HEK293T (cell line): ENCODE measurements around the gene FXYD6.

Source experiments
- ARNT ChIP-seq: fragments of 450-650 bp; IDR thresholded peaks from 2 replicates; pipeline ENCODE4 v1.6.1; 2017; ENCODE audit warnings: mild to moderate bottlenecking
- CTBP1 ChIP-seq: fragments of 450-650 bp; IDR thresholded peaks from 2 replicates; pipeline ENCODE4 v1.6.1; 2016; ENCODE audit warnings: borderline replicate concordance
- FOXA1 ChIP-seq: fragments of 450-650 bp; IDR thresholded peaks from 2 replicates; pipeline ENCODE4 v1.6.1; 2016; ENCODE audit warnings: mild to moderate bottlenecking
- FOXK2 ChIP-seq: fragments of 450-650 bp; IDR thresholded peaks from 2 replicates; pipeline ENCODE4 v1.6.1; 2016; ENCODE audit warnings: mild to moderate bottlenecking
- FOXM1 ChIP-seq: fragments of 450-650 bp; IDR thresholded peaks from 2 replicates; pipeline ENCODE4 v1.6.1; 2017; ENCODE audit warnings: mild to moderate bottlenecking, borderline replicate concordance
- SP1 ChIP-seq: fragments of 450-650 bp; IDR thresholded peaks from 2 replicates; pipeline ENCODE4 v1.6.1; 2017
- ZNF384 ChIP-seq: fragments of 450-650 bp; IDR thresholded peaks from 2 replicates; pipeline ENCODE4 v1.6.1; 2016

GRCh38 chr11:117830674-117831351 is 45.6 kb downstream of the FXYD6 start:
- no peak for TF ChIP-seq CTBP1
- TF ChIP-seq ARNT = no peak
- TF ChIP-seq ZNF384 = no peak
- no peak for TF ChIP-seq SP1
- TF ChIP-seq FOXA1 = no peak
- no peak for TF ChIP-seq FOXK2
- no peak for TF ChIP-seq FOXM1
